D721Med (cell line): ENCODE measurements around the gene PPP6R3.
"Not testable (repeated sequence)": the region's sequence is repeated elsewhere in the genome, so short reads cannot be mapped to it uniquely, and the experiment has no call there.

Source experiments
- DNase-seq: peaks from one replicate; pipeline ENCODE4 v3.0.0; 2011; ENCODE audit warnings: low spot score; ENCODE audit not compliant: insufficient read length
- FAIRE-seq: peaks from 2 replicates; lab custom pipeline; 2011; peaks lifted over from hg19 to GRCh38; lab: Jason Lieb, UNC
- TF ChIP-seq, protein P1 (sequence below): IDR thresholded peaks from 2 replicates; pipeline ENCODE4 v1.5.1; 2012; ENCODE audit warnings: mild to moderate bottlenecking, control low read depth; ENCODE audit not compliant: insufficient read depth; ENCODE audit errors: missing control alignments

The PPP6R3 gene

DNA sequence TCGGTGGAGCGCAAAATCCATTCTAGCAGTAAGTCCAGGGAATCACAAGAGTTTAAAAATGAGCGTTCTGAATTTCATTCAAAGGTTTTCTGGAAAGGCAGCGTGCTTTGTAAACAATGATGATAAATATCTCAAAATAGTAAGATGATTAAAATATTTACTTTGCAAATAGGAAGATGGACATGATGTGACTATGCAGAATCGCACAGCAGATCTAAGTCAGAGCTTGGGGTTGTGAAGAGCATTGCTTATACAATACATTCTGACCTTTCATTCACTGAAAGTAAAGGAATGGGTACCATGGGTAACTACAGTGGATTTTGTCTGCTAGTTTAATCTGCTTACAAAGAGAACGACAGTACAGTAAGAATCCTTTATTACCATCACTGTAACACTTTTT lies 77.5 kb downstream of the PPP6R3 start:
- DNase-seq: no peak
- TF ChIP-seq, protein P1, sequence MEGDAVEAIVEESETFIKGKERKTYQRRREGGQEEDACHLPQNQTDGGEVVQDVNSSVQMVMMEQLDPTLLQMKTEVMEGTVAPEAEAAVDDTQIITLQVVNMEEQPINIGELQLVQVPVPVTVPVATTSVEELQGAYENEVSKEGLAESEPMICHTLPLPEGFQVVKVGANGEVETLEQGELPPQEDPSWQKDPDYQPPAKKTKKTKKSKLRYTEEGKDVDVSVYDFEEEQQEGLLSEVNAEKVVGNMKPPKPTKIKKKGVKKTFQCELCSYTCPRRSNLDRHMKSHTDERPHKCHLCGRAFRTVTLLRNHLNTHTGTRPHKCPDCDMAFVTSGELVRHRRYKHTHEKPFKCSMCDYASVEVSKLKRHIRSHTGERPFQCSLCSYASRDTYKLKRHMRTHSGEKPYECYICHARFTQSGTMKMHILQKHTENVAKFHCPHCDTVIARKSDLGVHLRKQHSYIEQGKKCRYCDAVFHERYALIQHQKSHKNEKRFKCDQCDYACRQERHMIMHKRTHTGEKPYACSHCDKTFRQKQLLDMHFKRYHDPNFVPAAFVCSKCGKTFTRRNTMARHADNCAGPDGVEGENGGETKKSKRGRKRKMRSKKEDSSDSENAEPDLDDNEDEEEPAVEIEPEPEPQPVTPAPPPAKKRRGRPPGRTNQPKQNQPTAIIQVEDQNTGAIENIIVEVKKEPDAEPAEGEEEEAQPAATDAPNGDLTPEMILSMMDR: no peak
- no peak for FAIRE-seq

- FAIRE-seq: no peak
- TF ChIP-seq, protein P1: no peak
Observed at GRCh38 chr11:68539395-68539794, 78.8 kb downstream of the PPP6R3 start.

GRCh38 chr11:68540504-68540903 lies 80.0 kb downstream of the PPP6R3 start:
- not testable (repeated sequence) for DNase-seq

More at GRCh38 chr11:68539395-68539794, 78.8 kb downstream of the PPP6R3 start:
- DNase-seq: no peak

GRCh38 chr11:68541116-68541515 lies 80.6 kb downstream of the PPP6R3 start:
- FAIRE-seq (no peak), DNase-seq (no peak)
- TF ChIP-seq, protein P1: no peak

More at GRCh38 chr11:68540504-68540903, 80.0 kb downstream of the PPP6R3 start:
- not testable (repeated sequence) for FAIRE-seq

DNA sequence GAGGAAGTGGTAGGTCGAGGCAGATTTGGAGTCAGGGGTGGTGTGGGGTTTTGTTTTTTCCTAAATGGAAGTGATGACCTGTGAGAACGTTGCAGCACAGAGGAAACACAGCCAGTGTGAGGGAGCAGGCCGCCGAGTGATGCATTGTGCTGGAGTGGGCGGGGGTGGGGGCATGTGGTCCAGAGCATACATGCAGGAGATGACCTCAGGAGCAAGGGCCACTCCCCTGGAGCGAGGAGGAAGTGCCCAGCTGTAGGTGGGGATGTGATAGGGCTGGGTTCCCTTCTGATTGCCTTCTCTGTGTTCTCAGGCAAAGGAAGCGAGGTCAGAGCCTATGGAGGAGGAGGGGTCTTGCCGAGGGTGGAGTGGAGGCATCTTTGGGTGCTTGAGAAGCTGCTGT lies 81.4 kb downstream of the PPP6R3 start:
- DNase-seq: no peak
- TF ChIP-seq, protein P1: no peak
- no peak for FAIRE-seq

GRCh38 chr11:68542617-68543016 lies 82.1 kb downstream of the PPP6R3 start:
- TF ChIP-seq, protein P1: no peak
- DNase-seq: no peak
- FAIRE-seq: no peak

DNA sequence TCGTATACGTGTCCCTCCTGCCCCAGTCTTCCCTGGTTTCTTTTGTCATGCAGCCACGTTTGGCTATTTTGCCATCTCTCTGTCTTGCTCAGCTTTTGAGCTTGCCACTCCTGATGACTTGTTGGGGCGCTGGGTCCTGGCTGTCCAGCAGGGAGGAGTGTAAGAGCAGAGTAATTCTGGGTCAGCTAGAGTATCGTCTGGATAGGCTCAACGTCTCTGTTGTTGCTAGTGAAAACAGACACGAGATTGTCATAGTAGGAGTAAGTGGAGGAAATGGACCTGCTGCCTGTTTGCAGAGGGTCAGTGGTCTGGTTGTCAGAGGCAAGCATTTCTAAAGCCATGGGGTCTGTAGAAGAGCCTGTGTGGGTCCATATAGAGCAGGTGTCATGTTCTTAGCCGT lies 83.0 kb downstream of the PPP6R3 start:
- FAIRE-seq (no peak), DNase-seq (no peak)
- TF ChIP-seq, protein P1: no peak

- TF ChIP-seq, protein P1: no peak
- FAIRE-seq: no peak
Observed at GRCh38 chr11:68545347-68545746, 84.8 kb downstream of the PPP6R3 start.

More at GRCh38 chr11:68545347-68545746, 84.8 kb downstream of the PPP6R3 start:
- DNase-seq: no peak
